ENCODE data around the gene TNS3. TPM values are rescaled to one million over a fixed set of nuclear protein-coding genes. Genes with fewer than 3 reads are reported as not detected.

Gene TNS3
- total and polyA plus RNA-seq, 2 donors (not counting 3 experiments of a cell fraction or from before 2014, with no cell fraction given) = 10.4 to 45.1 TPM

DNA sequence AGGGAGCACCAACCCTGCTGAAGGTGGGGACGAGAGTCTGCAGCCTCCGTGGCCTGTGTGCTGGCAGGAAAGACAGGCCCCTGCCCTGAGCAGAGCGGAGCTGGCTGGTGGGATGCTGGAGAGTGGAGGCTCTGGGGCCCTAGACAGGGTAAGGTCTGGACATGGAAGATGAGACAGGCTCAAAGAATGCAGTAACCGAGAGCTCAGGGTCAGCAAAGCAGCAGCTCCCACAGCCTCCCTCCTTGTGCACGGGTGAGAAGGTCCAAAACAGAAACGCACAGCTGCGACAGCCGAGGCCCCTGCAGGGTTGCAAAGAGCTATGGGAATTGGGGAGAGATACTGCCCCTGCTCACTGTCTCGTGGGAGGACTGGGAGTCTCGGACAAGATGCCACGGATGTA is 80.5 kb downstream of the TNS3 start:
- BruUV-seq (replicated peaks) = no TSS peak
- Histone ChIP-seq H3K9ac (replicated peaks; ENCODE audit: extremely low read depth, insufficient read depth, low read length) (no peak overlapping the region), H3K9me1 (replicated peaks; ENCODE audit: control insufficient read depth, extremely low read depth, insufficient read depth, low read length) (no peaks in the 10 kb centered on the region), H3K27ac (ENCODE audit: insufficient read depth, low read depth, low read length) (no peak overlapping the region), H4K20me1 (replicated peaks; ENCODE audit: control insufficient read depth, extremely low read depth, insufficient read depth, low read length) (no peaks in the 10 kb centered on the region), H2AFZ (ENCODE audit: low read depth, low read length) (no peak overlapping the region), H3K4me1 (ENCODE audit: control insufficient read depth, extremely low read depth, insufficient read depth, low read length) (no peaks in the 10 kb centered on the region), H3K4me2 (ENCODE audit: insufficient read depth, low read length) (no peak overlapping the region), H3K4me3 (replicated peaks in 1 of 3; ENCODE audit: insufficient read depth in 1 of 3, low read depth in 1 of 3, low read length in 3 of 3) (no peak overlapping the region), H3K9me3 (replicated peaks; ENCODE audit: control insufficient read depth, insufficient read depth, low read length) (no peaks in the 10 kb centered on the region), H3K79me2 (ENCODE audit: control insufficient read depth, insufficient read depth, low read length) (no peaks in the 10 kb centered on the region), H3K27me3 (ENCODE audit: control insufficient read depth in 2 of 2, insufficient read depth in 2 of 2, low read length in 2 of 2) (no peaks in the 10 kb centered on the region), H3K36me3 (ENCODE audit: control insufficient read depth in 2 of 2, extremely low read depth in 1 of 2, insufficient read depth in 2 of 2, low read length in 2 of 2) (no peaks in the 10 kb centered on the region)
- intact Hi-C loops (cut with micrococcal nuclease) = no loop called here
- CTCF ChIA-PET = interaction anchor here (1.0 to 1.6 kb wide), 3 partner anchors 18 to 318 kb away, joined by 3 to 4 read pairs (median 3); no protein-coding TSS in a partner anchor
- POLR2A ChIA-PET = no interaction called here
- DNase-seq (ENCODE audit: low read depth, low spot score) (no peak), FAIRE-seq (no peak)
- no peak for TF ChIP-seq MYC (IDR thresholded peaks at IDR 0.05; ENCODE audit: low read depth, low read length)
- dilution Hi-C loops (cut with MboI; ENCODE audit: extremely low pct_ligation_motif_present, low sequenced_read_pairs) = no loop called here

DNA sequence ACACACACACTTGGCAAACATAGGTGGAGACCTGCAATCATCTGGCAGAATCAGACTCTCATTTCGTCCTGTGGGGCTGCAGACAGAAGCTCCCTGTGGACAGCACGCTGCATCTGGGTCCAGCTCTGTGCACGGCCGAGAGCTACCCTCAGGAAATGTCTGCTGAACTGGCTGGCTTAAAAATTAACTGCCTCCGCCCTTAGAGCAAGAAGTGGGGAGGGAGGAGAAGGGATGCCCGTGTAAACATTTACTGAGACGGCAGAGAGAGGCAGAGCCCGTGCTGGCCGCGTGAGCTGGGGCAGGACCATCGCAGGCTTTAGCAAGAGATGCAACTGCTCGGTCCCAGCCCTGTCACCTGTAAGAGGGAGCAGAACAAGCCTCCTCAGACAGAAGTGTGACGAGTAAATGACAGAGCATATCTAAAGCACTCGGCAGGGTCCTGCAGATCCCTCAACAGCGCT is 81.8 kb downstream of the TNS3 start:
- intact Hi-C loops (cut with micrococcal nuclease) = no loop called here

More for the DNA sequence above, 81.8 kb downstream of the TNS3 start:
- no peaks in the 10 kb centered on the region for H3K4me1 ChIP-seq (ENCODE audit: control insufficient read depth, extremely low read depth, insufficient read depth, low read length)
- H3K4me3 ChIP-seq (replicated peaks in 1 of 3; ENCODE audit: insufficient read depth in 1 of 3, low read depth in 1 of 3, low read length in 3 of 3) = no peak overlapping the region
- H3K27me3 ChIP-seq (ENCODE audit: control insufficient read depth in 2 of 2, insufficient read depth in 2 of 2, low read length in 2 of 2) = no peaks in the 10 kb centered on the region
- no peak for DNase-seq (ENCODE audit: low read depth, low spot score)
- no peak for TF ChIP-seq POLR2A (IDR thresholded peaks at IDR 0.05; ENCODE audit: low read depth, low read length)
- H2AFZ ChIP-seq (ENCODE audit: low read depth, low read length) = no peak overlapping the region
- no peak overlapping the region for H3K4me2 ChIP-seq (ENCODE audit: insufficient read depth, low read length)
- H3K9ac ChIP-seq (replicated peaks; ENCODE audit: extremely low read depth, insufficient read depth, low read length) = no peak overlapping the region
- ChIA-PET POLR2A (no interaction called here), CTCF (interaction anchor here (1.1 to 1.4 kb wide), 2 partner anchors 10 to 18 kb away, joined by 3 read pairs; no protein-coding TSS in a partner anchor)
- H3K79me2 ChIP-seq (ENCODE audit: control insufficient read depth, insufficient read depth, low read length) = no peaks in the 10 kb centered on the region
- no TSS peak for BruUV-seq (replicated peaks)
- dilution Hi-C loops (cut with MboI; ENCODE audit: extremely low pct_ligation_motif_present, low sequenced_read_pairs) = no loop called here
- no peak overlapping the region for H3K27ac ChIP-seq (ENCODE audit: insufficient read depth, low read depth, low read length)
- no peak for FAIRE-seq
- H4K20me1 ChIP-seq (replicated peaks; ENCODE audit: control insufficient read depth, extremely low read depth, insufficient read depth, low read length) = no peaks in the 10 kb centered on the region
- no peaks in the 10 kb centered on the region for H3K9me3 ChIP-seq (replicated peaks; ENCODE audit: control insufficient read depth, insufficient read depth, low read length)
- H3K9me1 ChIP-seq (replicated peaks; ENCODE audit: control insufficient read depth, extremely low read depth, insufficient read depth, low read length) = no peaks in the 10 kb centered on the region
- H3K36me3 ChIP-seq (ENCODE audit: control insufficient read depth in 2 of 2, extremely low read depth in 1 of 2, insufficient read depth in 2 of 2, low read length in 2 of 2) = no peaks in the 10 kb centered on the region

Data from endothelial cell of umbilical vein (primary cell).